NCI-H146 treated with DMSO at 0.1 percent for 48 hours (cell line): ENCODE results near the gene PPP1R17.

Source experiments
- DNase-seq: peaks from one replicate; lab custom pipeline; 2025; ENCODE audit not compliant: unreplicated experiment; lab: John Stamatoyannopoulos, UW

Gene PPP1R17

GRCh38 chr7:31687024-31687748, at the start of gene PPP1R17:
TSS of gene PPP1R17 (plus strand) at chr7:31687215. CDS start at chr7:31692442, 5,227 bp downstream.
- no peak for DNase-seq

- DNase-seq, result no peak
Measured at GRCh38 chr7:31640381-31640780, 46.6 kb upstream of the PPP1R17 start.

DNA sequence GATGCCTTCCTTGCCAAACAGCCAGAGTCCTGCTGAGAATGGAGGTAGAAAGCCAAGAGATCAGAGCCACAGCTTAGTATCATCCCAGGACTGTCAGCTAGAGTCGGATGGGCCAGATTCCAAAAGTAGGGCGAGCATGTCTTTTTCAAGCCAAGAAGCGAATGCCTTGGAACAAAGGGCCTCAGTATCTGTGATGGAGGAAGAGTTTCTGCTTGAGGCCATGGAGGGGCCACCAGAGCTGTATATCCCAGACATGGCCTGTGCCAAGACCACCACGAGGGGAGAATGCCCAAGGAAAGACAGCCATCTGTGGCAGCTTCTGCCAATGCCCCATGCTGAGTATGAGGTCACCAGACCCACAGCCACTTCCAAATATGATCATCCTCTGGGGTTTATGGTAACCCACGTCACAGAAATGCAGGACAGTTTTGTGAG, 44.3 kb upstream of the PPP1R17 start:
- no peak for DNase-seq

DNA sequence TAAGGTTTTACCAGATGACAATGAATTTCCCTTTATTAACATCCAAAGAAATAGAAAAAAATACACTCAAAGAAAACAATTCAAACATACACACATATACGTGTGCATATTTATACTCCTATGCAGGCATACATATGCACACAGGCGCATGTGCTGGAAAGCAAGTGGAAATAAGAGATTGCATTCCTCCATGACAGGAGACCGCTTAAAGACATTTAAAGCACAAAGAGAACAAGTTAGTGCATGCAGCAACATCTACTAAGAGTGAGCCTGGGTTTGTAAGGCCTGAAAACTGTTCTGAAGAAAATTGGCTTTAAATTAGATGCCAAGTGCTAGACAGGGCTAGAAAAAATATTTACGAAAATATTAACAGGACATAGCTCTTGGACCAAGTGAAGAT, 40.1 kb upstream of the PPP1R17 start:
- DNase-seq, result no peak

DNA sequence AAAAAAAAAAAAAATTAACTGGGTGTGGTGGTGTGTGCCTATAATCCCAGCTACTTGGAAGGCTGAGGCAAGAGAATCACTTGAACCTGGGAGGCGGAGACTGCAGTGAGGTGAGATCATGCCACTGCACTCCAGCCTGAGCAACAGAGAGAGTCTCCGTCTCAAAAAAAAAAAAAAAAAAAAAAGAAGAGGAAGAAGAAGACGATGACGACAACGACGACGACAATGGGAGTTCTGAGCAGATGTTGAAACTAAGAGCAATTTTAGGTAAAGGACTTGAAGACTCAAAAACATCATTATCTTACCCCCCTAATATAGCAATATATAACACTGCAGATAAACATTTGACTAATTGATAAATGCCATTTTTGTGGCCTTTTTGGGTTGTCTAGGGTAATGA, 39.5 kb upstream of the PPP1R17 start:
- no peak for DNase-seq

DNA sequence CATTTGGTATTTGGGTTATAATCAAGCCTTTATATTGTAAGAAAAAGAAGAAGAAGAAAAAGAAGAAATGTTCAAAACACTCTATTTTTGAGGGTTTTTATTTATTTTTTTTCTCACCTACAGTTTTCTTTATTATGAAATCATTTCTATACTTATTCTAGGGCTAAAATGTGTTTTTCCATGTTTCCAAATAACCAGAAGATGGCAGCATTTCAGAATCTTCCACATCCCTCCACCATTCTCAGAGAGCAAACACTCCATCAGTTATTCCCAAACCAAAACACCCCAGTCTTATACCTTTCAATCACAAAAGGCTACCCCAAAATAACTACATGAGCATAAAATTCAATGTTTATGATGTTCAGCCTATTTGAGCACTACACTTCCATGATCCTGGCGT, 38.7 kb upstream of the PPP1R17 start:
- no peak for DNase-seq

- DNase-seq, result no peak
Measured at GRCh38 chr7:31648880-31649279, 38.1 kb upstream of the PPP1R17 start.

DNA sequence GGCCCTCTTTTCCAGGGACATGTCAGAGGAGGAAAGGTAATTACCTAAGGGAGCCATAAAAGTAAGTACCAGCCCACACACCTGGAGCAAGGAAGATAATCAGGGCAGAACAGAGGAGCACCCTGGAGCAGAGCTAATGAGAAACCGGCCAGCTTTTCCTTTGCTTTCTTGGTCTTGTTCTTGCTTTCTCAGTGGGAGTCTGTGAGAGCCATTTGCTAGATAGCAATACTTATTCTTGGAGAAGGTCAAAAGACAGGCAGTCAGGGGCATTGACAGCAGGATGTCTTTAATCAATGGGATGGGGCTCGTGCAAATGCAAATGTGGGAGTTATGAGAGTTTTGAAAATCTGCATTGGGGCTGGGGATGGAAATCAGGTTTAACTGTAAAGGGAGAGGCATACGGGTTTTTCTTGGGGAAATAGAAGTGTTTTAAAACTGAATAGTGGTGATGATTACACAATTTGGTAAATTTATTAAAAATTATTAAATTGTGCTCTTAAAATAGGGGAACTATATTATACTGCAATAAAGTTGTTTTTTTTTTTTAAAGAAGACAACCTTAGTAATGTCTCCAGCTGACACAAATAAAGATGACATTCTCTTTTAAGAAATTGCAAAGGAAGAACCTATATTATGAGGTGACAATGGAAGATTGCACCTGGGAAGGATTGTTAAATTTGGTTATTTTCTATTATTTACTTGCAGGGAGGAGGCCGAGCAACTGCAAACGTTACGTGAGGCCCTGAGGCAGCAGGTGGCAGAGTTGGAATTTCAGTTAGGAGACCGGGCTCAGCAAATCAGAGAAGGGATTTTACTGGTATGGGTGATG, 35.6 kb upstream of the PPP1R17 start:
- DNase-seq, result no peak

DNA sequence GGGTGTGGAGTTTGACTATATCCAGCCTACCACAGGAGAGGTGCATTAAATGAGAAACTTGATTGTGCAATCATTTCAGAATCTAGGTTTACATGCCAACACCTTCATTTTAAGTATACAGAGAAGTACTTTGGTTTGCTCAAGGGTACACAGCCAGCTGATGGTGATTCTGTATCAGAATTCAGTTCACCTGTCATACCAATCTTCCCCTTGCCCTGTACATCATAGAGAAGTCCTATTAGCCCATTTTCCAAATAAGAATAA, 35.0 kb upstream of the PPP1R17 start:
- DNase-seq, result no peak

- no peak for DNase-seq
Measured at GRCh38 chr7:31663072-31663471, 23.9 kb upstream of the PPP1R17 start.

DNA sequence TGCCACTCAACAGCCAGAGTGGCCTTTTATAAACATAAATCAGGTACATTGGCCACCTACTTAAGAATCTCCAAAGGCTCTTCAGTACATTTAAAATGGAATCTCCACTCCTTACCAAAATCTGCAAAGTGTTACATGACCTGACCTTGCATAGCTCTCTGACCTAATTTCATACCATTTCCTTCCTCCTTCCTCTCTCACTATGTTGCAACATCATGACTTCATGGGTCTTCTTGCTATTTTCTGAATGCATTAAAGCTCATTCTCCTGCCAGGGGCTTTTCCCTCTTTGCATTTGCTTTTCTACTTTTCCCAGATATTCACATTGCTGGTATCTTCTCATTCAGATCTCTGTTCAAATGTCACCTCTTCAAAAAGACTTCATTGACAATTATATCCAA, 22.1 kb upstream of the PPP1R17 start:
- DNase-seq, result no peak

- no peak for DNase-seq
Measured at GRCh38 chr7:31665546-31665945, 21.5 kb upstream of the PPP1R17 start.

- DNase-seq, result no peak
Measured at GRCh38 chr7:31669461-31669860, 17.6 kb upstream of the PPP1R17 start.

DNA sequence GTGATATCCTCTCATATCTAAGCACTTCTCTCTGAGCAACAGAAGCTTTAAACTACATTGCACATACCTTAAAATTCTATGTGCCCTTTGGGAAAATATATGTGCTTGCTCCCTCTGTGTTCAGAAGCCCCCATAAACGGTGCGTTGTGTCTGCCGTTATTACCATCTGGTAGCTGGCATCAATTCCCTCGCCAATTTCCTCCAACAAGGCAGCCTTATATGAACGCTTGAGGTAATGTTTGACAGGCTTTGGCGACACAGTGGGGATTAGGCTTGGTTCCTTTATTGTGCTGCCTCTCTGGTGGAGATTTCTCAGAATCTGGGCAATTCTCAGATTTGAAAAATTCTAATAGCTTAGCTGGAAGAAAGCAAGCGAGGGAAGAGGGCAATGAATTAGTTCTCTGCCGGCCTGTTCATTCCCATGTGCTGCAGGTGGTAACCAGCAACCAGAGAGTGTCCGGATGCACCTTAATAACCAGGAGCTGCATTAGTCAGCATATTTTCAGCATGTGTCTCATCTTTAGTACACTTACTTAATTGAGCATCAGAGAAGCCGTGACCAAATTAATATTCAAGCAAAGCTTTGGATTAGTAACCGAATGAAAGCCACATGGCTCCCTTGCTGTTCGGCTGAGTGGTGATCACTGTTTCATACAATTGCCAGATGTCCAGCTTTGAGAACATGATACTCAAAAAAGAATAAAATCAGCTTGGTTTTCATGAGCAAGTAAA, 7.3 kb upstream of the PPP1R17 start:
- DNase-seq, result no peak

GRCh38 chr7:31683445-31684225, 3.4 kb upstream of the PPP1R17 start:
- DNase-seq, result no peak

DNA sequence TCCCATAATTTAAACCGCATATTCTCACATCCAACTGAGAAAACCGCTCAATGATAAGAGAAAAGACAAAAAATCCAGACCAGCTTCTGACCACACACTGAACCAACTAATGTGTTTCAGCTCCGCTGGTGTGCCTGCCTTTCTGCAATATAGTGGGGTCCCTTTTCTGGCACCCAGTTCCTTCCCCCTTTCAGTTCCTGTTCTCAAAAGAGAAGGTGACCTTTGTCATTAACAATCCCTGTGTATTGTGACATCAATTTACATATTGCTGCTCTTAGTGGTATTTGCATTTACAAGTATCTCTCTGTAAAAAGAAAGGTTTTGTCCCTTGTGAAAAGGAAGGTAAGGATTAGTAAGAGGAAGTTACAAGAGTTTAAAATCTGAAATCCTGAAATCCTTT, 1.4 kb downstream of the PPP1R17 start:
- DNase-seq, result no peak

DNA sequence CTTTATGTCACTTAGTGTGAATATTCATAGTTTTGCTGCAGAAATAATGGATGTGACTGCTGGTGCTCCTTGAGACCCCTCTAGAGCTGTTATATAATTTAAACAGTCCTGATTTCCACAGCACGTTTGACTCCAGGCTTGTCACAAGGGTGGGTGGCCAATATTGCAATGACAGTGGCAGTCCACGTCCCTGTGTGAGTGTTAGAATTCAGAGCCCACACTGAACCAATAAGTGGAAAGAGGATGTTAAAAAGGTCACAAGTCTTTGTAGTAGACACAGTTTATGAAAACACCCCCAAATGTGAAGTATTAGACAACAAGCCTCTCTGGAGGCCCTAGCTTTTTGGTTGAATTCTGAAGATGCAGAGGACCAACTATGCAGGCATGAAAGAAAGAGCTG, 2.0 kb downstream of the PPP1R17 start:
- no peak for DNase-seq

DNA sequence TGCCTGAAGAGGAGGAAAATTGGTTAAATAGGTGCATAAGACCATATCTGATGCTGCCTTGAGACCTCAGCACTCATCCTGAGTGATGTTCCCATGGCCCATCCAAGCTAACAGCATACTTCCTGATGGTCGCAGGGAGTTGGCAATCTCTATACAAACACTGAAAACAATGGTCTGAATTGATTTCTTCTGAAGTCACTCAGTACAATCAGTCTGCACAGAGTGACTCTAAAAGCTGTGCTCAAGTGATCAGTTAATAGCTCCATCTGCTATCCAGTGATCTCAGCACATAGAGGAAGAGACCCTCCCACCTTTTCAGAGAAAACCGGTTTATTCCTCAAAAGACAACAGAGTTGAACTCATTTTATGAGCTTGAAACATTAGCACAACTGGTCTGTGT, 3.9 kb downstream of the PPP1R17 start:
- no peak for DNase-seq

GRCh38 chr7:31692451-31692850, 5.4 kb downstream of the PPP1R17 start:
- DNase-seq, result no peak

DNA sequence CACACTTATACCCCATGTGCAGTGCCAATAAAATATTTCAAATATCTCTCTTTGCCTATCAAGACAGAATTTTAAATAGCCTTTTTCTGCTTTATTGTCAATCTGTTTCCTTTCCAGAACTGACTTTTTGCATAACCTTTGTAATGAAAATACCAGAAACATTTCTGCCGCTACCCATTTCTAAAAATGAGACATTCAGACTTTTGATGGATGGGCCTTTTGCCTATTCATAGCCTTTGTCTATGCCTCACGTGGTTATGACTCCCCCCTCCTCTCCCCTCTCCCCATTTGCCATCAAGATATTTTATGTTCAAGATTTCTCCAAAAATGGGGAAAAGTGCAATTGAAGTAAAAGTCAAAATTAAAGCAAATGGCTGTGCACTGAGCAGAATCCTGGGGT, 5.9 kb downstream of the PPP1R17 start:
- DNase-seq, result no peak
